ENCODE data around the gene ABI1. TPM values are rescaled to one million over a fixed set of nuclear protein-coding genes. Genes with fewer than 3 reads are reported as not detected.

ABI1 gene
- total and polyA plus RNA-seq, 2 of the 13 experiments (the other 11 are each of a cell fraction or from before 2014, with no cell fraction given) = 20.9 to 22.9 TPM

DNA sequence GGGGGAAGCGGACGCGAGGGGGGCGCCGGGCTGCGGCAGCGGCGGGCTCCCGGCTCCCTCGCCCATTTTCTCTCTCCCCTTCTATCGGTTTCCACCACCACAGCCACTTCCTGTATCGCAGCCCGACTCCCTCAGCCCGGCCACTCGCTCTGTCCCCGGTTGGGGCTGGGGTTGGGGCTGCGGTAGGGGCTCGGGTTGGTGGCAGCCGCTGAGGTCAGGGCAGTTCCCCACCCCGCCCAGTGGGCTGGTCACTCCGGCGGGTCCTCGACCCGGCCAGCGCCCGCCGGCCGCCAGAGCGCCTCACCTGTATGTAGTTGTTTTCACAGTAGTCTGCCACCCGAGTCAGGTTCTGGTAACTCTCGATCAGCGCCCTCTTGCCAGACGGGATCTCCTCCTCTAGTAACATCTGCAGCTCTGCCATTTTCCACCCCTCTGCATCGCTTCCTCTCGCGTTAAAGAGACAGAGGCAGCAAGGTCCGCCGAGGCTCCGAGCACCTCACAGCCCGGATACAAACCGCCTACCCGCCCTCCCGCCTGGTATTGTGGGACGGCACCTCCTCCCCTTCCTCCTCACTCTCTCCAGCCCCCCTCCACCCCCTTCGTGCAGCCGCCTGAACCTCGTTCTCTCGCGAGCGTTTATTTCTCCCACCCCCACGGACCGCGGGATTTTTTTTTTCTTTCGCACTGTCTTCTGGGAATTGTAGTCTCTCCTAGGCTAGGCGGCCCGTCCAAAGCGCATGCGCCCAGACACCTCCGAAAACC lies at the start of gene ABI1 (continued):
- TF ChIP-seq, protein P1, sequence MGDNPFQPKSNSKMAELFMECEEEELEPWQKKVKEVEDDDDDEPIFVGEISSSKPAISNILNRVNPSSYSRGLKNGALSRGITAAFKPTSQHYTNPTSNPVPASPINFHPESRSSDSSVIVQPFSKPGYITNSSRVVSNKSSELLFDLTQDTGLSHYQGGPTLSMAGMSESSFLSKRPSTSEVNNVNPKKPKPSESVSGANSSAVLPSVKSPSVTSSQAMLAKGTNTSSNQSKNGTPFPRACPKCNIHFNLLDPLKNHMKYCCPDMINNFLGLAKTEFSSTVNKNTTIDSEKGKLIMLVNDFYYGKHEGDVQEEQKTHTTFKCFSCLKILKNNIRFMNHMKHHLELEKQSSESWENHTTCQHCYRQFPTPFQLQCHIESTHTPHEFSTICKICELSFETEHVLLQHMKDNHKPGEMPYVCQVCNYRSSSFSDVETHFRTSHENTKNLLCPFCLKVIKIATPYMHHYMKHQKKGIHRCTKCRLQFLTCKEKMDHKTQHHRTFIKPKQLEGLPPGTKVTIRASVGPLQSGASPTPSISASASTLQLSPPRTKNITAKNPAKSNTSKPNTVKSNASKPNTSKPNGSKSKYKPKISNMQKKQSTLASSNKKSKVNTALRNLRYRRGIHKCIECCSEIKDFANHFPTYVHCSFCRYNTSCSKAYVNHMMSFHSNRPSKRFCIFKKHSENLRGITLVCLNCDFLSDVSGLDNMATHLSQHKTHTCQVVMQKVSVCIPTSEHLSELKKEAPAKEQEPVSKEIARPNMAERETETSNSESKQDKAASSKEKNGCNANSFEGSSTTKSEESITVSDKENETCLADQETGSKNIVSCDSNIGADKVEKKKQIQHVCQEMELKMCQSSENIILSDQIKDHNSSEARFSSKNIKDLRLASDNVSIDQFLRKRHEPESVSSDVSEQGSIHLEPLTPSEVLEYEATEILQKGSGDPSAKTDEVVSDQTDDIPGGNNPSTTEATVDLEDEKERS (CRISPR knock-in tag; IDR thresholded peaks at IDR 0.05) = peak; percentile 60; the same call in 1 of the 2 replicates
- TF ChIP-seq ZNF350 (CRISPR knock-in tag; IDR thresholded peaks at IDR 0.05; ENCODE audit: borderline replicate concordance, low read depth) (peak; percentile 61), AKAP8 (CRISPR knock-in tag; IDR thresholded peaks at IDR 0.05) (no peak), MEIS1 (CRISPR knock-in tag; IDR thresholded peaks at IDR 0.05; ENCODE audit: borderline replicate concordance) (0 out of 2 replicates have a peak, but pooled peaks have one; percentile 67), REL (CRISPR knock-in tag; conservative IDR thresholded peaks at IDR 0.05) (no peak), DNMT3B (CRISPR knock-in tag; conservative IDR thresholded peaks at IDR 0.05) (no peak), MIER3 (CRISPR knock-in tag; IDR thresholded peaks at IDR 0.05; ENCODE audit: borderline replicate concordance) (no peak), RFXAP (CRISPR knock-in tag; IDR thresholded peaks at IDR 0.05; ENCODE audit: borderline replicate concordance) (peak; percentile 66), NAIF1 (CRISPR knock-in tag; IDR thresholded peaks at IDR 0.05; ENCODE audit: borderline replicate concordance) (no peak; the same call in 1 of the 2 replicates)
- TF ChIP-seq, protein P2, sequence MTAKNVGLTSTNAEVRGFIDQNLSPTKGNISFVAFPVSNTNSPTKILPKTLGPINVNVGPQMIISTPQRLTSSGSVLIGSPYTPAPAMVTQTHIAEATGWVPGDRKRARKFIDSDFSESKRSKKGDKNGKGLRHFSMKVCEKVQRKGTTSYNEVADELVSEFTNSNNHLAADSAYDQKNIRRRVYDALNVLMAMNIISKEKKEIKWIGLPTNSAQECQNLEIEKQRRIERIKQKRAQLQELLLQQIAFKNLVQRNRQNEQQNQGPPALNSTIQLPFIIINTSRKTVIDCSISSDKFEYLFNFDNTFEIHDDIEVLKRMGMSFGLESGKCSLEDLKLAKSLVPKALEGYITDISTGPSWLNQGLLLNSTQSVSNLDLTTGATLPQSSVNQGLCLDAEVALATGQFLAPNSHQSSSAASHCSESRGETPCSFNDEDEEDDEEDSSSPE (CRISPR knock-in tag; IDR thresholded peaks at IDR 0.05) = peak; percentile 73
- TF ChIP-seq, protein P3, sequence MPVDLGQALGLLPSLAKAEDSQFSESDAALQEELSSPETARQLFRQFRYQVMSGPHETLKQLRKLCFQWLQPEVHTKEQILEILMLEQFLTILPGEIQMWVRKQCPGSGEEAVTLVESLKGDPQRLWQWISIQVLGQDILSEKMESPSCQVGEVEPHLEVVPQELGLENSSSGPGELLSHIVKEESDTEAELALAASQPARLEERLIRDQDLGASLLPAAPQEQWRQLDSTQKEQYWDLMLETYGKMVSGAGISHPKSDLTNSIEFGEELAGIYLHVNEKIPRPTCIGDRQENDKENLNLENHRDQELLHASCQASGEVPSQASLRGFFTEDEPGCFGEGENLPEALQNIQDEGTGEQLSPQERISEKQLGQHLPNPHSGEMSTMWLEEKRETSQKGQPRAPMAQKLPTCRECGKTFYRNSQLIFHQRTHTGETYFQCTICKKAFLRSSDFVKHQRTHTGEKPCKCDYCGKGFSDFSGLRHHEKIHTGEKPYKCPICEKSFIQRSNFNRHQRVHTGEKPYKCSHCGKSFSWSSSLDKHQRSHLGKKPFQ (CRISPR knock-in tag; IDR thresholded peaks at IDR 0.05; ENCODE audit: insufficient replicate concordance) = no peak
- TF ChIP-seq, protein P4, sequence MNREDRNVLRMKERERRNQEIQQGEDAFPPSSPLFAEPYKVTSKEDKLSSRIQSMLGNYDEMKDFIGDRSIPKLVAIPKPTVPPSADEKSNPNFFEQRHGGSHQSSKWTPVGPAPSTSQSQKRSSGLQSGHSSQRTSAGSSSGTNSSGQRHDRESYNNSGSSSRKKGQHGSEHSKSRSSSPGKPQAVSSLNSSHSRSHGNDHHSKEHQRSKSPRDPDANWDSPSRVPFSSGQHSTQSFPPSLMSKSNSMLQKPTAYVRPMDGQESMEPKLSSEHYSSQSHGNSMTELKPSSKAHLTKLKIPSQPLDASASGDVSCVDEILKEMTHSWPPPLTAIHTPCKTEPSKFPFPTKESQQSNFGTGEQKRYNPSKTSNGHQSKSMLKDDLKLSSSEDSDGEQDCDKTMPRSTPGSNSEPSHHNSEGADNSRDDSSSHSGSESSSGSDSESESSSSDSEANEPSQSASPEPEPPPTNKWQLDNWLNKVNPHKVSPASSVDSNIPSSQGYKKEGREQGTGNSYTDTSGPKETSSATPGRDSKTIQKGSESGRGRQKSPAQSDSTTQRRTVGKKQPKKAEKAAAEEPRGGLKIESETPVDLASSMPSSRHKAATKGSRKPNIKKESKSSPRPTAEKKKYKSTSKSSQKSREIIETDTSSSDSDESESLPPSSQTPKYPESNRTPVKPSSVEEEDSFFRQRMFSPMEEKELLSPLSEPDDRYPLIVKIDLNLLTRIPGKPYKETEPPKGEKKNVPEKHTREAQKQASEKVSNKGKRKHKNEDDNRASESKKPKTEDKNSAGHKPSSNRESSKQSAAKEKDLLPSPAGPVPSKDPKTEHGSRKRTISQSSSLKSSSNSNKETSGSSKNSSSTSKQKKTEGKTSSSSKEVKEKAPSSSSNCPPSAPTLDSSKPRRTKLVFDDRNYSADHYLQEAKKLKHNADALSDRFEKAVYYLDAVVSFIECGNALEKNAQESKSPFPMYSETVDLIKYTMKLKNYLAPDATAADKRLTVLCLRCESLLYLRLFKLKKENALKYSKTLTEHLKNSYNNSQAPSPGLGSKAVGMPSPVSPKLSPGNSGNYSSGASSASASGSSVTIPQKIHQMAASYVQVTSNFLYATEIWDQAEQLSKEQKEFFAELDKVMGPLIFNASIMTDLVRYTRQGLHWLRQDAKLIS (CRISPR knock-in tag; IDR thresholded peaks at IDR 0.05) = no peak
- TF ChIP-seq, protein P5, sequence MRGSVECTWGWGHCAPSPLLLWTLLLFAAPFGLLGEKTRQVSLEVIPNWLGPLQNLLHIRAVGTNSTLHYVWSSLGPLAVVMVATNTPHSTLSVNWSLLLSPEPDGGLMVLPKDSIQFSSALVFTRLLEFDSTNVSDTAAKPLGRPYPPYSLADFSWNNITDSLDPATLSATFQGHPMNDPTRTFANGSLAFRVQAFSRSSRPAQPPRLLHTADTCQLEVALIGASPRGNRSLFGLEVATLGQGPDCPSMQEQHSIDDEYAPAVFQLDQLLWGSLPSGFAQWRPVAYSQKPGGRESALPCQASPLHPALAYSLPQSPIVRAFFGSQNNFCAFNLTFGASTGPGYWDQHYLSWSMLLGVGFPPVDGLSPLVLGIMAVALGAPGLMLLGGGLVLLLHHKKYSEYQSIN (CRISPR knock-in tag; IDR thresholded peaks at IDR 0.05; ENCODE audit: borderline replicate concordance) = no peak
